Ishikawa (cell line): Measurements from ENCODE around the gene MOB3A.

Experiments
- CEBPB ChIP-seq: IDR thresholded peaks from 2 replicates; pipeline ENCODE4 v1.6.1; 2012
- CREB1 ChIP-seq: IDR thresholded peaks from 2 replicates; pipeline ENCODE4 v1.6.1; 2012; ENCODE audit warnings: low read depth
- EGR1 ChIP-seq: IDR thresholded peaks from 2 replicates; pipeline ENCODE4 v1.6.1; 2012
- EP300 ChIP-seq: IDR thresholded peaks from 2 replicates; pipeline ENCODE4 v1.6.1; 2012; ENCODE audit warnings: borderline replicate concordance
- NFIC ChIP-seq: IDR thresholded peaks from 2 replicates; pipeline ENCODE4 v1.6.1; 2012
- TAF1 ChIP-seq: IDR thresholded peaks from 2 replicates; pipeline ENCODE4 v1.6.1; 2012; ENCODE audit warnings: low read depth, mild to moderate bottlenecking
- YY1 ChIP-seq: IDR thresholded peaks from 2 replicates; pipeline ENCODE4 v1.6.1; 2012; ENCODE audit warnings: low read depth
- TF ChIP-seq, protein P1 (sequence below): IDR thresholded peaks from 2 replicates; pipeline ENCODE4 v1.6.1; 2012; ENCODE audit warnings: low read depth, mild to moderate bottlenecking
- TF ChIP-seq, protein P2 (sequence below): IDR thresholded peaks from 2 replicates; pipeline ENCODE4 v1.6.1; 2012
- TF ChIP-seq, protein P3 (sequence below): IDR thresholded peaks from 2 replicates; pipeline ENCODE4 v1.6.1; 2012

DNA sequence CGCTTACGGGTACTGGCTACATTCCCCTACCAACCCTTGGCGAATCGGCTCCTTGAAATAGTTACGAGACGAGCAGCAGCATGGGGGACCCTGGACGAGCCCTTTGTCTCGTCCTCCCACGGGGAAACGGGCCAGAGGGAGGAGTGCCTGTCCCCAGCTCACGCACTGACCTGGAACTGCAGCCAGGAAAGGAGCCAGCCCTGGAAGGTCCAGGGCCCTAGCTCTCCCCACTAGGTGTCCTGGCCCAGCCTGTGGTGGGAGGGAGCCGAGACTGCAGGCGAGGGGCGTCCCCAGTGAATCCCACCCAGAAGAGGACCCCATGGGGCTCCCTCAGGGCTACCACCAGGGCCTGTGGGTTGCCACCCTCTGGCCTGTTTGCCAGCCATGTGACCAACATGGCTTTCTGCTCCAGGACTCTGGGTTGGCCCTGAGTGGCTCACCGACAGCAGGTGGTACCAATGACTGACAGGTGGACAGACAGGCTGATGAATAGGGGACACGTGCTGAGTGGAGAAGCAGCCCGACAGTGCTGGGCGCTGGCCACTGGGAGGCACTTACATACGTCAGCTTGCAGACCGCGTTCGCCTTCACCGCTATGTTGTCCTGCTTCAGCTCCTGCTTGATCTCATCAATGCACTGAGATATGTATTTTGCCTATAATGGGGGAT, 42.1 kb upstream of the MOB3A start:
- TF ChIP-seq NFIC (peak; percentile 55), TAF1 (no peak), EP300 (peak; percentile 17; the same call in 1 of the 2 replicates), CREB1 (no peak), CEBPB (no peak), EGR1 (no peak), YY1 (0 out of 2 replicates have a peak, but pooled peaks have one; percentile 21)
- TF ChIP-seq, protein P1, sequence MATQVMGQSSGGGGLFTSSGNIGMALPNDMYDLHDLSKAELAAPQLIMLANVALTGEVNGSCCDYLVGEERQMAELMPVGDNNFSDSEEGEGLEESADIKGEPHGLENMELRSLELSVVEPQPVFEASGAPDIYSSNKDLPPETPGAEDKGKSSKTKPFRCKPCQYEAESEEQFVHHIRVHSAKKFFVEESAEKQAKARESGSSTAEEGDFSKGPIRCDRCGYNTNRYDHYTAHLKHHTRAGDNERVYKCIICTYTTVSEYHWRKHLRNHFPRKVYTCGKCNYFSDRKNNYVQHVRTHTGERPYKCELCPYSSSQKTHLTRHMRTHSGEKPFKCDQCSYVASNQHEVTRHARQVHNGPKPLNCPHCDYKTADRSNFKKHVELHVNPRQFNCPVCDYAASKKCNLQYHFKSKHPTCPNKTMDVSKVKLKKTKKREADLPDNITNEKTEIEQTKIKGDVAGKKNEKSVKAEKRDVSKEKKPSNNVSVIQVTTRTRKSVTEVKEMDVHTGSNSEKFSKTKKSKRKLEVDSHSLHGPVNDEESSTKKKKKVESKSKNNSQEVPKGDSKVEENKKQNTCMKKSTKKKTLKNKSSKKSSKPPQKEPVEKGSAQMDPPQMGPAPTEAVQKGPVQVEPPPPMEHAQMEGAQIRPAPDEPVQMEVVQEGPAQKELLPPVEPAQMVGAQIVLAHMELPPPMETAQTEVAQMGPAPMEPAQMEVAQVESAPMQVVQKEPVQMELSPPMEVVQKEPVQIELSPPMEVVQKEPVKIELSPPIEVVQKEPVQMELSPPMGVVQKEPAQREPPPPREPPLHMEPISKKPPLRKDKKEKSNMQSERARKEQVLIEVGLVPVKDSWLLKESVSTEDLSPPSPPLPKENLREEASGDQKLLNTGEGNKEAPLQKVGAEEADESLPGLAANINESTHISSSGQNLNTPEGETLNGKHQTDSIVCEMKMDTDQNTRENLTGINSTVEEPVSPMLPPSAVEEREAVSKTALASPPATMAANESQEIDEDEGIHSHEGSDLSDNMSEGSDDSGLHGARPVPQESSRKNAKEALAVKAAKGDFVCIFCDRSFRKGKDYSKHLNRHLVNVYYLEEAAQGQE: no peak
- TF ChIP-seq, protein P2, sequence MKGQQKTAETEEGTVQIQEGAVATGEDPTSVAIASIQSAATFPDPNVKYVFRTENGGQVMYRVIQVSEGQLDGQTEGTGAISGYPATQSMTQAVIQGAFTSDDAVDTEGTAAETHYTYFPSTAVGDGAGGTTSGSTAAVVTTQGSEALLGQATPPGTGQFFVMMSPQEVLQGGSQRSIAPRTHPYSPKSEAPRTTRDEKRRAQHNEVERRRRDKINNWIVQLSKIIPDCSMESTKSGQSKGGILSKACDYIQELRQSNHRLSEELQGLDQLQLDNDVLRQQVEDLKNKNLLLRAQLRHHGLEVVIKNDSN: peak; percentile 73
- TF ChIP-seq, protein P3, sequence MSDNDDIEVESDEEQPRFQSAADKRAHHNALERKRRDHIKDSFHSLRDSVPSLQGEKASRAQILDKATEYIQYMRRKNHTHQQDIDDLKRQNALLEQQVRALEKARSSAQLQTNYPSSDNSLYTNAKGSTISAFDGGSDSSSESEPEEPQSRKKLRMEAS: peak; percentile 71
